ENCODE measurements around the gene TGIF1. TPM values are rescaled to one million over a fixed set of nuclear protein-coding genes. Genes with fewer than 3 reads are reported as not detected.

Gene TGIF1
- total RNA-seq, 4 donors from 2014 or later: 64.5 to 123 (median 88.7) TPM

DNA sequence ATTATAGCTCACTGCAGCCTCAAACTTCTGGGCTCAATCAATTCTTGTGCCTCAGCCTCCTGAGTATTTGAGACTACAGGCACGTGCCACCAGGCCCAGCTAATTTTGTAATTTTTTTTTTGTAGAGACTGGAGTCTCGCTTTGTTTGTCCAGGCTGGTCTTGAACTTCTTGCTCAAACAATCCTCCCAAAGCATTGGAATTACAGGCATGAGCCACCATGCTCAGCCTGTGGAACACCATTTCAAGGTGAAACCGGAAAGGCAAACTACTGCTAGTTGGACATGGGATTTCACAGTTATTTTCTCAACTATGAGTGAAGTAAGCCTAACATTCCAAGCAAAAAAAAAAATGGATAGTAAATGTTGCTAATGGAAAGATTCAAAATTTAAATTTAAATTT lies 20.9 kb upstream of the TGIF1 start:
- no peak for ATAC-seq (ENCODE audit: low FRiP score)
- DNase-seq (ENCODE audit: low spot score): no peak
- TF ChIP-seq, protein P1, sequence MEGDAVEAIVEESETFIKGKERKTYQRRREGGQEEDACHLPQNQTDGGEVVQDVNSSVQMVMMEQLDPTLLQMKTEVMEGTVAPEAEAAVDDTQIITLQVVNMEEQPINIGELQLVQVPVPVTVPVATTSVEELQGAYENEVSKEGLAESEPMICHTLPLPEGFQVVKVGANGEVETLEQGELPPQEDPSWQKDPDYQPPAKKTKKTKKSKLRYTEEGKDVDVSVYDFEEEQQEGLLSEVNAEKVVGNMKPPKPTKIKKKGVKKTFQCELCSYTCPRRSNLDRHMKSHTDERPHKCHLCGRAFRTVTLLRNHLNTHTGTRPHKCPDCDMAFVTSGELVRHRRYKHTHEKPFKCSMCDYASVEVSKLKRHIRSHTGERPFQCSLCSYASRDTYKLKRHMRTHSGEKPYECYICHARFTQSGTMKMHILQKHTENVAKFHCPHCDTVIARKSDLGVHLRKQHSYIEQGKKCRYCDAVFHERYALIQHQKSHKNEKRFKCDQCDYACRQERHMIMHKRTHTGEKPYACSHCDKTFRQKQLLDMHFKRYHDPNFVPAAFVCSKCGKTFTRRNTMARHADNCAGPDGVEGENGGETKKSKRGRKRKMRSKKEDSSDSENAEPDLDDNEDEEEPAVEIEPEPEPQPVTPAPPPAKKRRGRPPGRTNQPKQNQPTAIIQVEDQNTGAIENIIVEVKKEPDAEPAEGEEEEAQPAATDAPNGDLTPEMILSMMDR (IDR thresholded peaks at IDR 0.05): no peak

DNA sequence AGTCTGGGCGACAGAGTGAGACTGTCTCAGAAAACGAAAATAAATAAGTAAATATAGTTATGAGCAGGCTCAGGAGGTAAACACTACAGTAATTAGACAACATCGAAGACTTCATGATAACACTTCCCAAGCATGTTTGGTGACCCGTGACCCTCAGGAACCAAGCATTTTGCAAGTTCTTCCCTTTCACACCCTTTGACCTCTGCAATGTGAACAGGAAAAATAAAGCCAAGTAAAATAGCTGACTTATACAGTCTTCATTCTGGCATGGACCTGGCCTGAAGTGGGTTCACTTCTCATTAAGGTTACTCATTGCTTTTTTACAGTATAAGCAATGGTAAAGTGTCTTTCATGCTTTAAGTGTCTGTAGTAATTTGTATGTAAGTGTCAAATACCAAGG lies 15.3 kb upstream of the TGIF1 start:
- ATAC-seq (ENCODE audit: low FRiP score) (no peak), DNase-seq (ENCODE audit: low spot score) (no peak)
- TF ChIP-seq, protein P1 (IDR thresholded peaks at IDR 0.05): no peak

DNA sequence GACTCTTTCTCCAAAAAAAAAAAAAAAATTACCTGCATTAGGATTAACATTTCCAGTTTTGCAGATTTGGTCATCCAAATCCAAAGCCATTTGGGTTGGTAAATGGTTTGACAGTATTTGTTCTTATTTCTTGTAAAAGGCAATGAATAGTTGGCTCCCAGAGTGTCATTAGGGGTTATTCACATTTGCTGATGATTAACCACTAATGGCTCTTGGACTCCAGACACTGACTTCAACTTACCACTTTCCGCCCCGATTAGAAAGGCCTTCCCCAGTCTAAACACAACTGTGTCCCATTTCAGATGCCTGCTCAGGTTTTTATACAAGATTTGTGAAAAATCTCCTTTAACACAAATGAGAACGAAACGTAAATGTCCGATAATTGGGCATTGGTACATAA lies 9.6 kb upstream of the TGIF1 start:
- no peak for DNase-seq (ENCODE audit: low spot score)
- no peak for ATAC-seq (ENCODE audit: low FRiP score)
- TF ChIP-seq, protein P1 (IDR thresholded peaks at IDR 0.05): no peak

DNA sequence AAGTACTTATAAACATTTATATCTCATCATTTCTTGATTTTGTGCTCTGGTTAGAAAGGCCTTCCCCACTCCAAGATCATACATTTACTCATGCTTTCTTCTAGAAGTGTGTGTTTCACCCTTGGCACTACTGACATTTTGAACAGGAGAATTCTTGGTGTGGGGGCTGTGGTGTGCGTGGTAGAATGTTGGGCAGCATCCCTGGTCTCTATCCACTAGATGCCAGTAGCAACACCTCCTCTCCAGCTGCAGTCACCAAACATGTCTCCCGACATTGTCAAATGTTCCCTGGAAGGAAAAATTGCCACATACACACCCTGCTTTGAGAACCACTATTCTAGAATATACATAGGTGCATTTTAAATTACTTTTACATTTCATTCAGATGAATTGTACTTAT lies 8.7 kb upstream of the TGIF1 start:
- no peak for DNase-seq (ENCODE audit: low spot score)
- no peak for ATAC-seq (ENCODE audit: low FRiP score)
- TF ChIP-seq, protein P1 (IDR thresholded peaks at IDR 0.05): no peak

DNA sequence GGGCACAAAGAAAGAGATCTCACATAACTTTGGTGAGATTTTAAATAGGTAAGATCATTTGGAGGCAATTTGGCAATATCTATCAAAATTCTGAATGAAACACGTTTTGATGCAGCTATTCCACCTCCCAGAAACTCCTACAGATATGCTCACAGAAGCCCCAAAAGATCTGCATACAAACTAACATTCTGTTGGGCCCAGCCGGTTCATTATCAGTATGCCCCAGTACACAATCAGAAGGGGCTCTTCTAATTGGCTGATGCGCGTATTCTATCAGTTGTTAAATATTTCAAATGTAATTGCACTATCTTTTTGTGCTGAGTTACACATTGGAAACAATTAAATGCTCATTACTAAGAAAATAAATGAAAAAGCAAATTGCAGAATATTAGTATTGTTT lies 7.1 kb upstream of the TGIF1 start:
- DNase-seq (ENCODE audit: low spot score): no peak
- no peak for ATAC-seq (ENCODE audit: low FRiP score)
- TF ChIP-seq, protein P1 (IDR thresholded peaks at IDR 0.05): no peak

DNA sequence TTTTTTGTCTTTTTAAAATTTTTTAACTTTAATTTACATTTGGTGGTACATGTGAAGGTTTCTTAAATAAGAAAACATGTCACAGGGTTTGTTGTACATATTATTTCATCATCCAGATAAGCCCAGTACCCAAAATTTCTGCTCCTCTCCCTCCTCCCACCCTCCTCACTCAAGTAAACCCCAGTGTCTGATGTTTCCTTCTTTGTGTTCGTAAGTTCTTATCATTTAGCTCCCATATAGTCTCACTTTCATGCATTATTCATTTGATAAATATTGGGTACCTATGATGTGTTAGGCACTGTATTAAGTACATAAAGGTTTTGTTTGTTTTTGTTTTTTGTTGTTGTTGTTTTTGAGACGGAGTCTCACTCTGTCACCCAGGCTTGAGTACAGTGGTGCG lies 5.7 kb upstream of the TGIF1 start:
- ATAC-seq (ENCODE audit: low FRiP score) (no peak), DNase-seq (ENCODE audit: low spot score) (no peak)
- TF ChIP-seq, protein P1 (IDR thresholded peaks at IDR 0.05): no peak

DNA sequence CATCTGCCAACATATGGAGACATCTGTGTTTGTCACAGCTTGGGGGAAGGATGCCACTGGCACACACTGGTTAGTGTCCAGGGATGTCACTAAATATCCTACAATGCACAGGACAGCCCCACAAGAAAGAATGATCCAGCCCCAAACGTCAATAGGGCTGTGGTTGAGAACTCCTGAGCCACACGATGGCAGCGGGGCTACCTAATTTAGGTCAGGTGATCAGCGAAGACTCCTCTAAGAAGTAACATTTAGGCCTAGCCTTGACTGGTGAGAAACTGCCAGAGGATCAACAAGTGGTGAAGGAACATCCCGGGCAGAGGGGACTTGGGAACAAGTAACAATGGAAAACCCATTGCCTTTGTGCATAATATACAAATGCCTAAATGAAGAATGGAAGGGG lies 5.0 kb upstream of the TGIF1 start:
- DNase-seq (ENCODE audit: low spot score) (no peak), ATAC-seq (ENCODE audit: low FRiP score) (no peak)
- TF ChIP-seq, protein P1 (IDR thresholded peaks at IDR 0.05): no peak

All from omental fat pad (tissue), 4 donors.